NOMO-1 treated with DMSO at 0.1 percent for 48 hours (cell line): ENCODE results near the gene RSL24D1.

Source experiments
- DNase-seq: peaks from one replicate; lab custom pipeline; 2025; ENCODE audit not compliant: unreplicated experiment; lab: John Stamatoyannopoulos, UW

RSL24D1 gene

DNA sequence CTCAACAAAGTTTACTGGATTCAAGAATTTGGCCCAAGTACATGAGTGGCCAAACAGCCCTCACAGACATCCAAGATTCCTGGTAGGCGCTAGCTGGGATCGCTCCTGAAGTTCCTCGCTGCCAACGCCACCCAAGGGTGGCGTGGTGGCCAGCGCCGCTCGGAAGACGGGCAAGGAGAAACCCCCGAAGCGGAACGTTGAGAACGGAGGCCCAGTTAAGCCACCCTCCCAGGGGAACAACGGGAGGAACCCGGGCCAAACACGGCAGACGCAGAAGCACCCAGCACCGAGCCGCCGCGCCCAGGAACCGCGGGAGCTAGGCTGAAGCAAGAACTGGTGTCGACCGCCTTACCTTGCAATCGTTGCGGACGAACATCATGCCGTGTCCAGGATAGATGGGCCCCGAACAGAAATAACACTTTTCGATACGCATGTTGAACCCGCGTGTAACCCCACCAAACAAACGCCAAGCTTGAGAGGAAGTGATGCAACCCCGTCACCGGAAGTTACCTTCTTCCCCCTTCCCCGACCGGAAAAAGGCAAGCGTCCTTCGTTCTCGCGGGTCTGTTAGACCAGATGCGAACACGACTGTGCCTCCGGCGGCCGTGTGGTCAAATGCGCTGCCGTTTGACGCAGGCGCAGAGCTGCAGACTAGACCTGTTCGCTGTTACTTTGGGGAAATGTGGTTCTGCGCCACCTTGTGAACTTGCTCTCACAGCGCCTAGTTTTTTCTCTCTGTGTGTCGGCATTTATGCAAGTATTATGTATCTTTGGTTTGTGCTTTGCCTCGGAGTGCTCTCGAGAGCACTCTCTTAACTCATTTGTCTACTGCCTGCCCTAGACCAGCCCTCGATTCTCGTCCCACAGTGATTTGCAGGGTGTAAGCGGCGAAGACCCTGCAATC lies at the start of gene RSL24D1:
Gene RSL24D1, minus strand, starts transcription at position 484 of the 904 bp plus-strand sequence. Its CDS starts 51 bp downstream, at position 433.
- peak; percentile 98 for DNase-seq

DNA sequence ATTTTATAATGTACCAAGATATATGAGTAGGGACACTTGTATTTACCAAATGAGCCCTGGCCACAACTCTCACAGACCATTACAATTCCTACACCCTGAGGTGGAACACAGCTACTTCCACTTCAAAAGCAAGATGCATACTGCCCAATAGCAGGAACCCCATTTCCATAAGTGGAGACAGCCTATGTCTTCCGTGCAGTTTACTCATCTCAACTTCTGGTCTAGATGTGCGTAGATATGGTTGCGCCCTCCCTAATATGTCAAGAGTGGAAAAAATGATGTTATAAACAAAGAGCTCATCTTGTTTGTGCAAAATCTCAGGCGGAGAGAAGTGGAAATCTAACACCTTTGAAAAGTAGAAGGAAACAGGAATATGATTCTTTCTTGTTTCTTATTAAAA lies 48.3 kb upstream of the RSL24D1 start:
- DNase-seq: no peak

DNA sequence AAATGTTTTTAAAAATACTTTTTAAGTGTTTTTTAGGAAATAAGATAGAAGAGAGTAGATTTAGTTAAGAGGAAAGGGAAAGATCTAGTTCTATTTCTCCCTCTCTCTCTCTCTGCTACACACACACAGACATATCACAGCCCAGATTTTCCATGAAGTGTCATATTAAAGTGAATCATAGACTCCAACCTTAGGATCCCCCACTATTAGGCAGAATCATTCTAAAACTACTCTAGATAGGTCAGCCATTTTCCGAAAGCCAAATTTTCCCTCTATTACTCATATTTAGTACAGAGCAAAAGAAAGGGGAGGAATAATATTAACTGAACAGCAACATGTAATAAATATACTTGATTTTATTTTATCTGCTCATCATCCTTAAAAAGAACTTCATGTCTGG lies 45.1 kb upstream of the RSL24D1 start:
- no peak for DNase-seq

DNA sequence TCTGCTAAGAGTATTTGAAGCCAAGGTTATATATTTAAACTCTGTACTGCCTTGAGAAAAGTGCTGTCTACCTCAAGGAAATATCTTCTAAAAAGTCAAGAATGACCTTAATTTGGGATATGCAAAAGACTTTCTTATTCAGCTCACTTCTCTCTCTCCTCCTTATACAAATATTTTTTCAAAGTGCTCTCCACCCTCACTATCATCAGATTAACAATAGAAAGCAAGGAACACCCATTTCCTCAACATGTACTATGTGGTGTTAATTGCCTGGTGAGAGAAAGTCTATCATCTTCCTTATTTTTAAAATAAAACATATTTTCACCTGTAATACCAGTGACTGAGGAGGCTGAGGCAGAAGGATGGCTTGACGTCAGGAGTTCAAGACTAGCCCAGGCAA lies 44.4 kb upstream of the RSL24D1 start:
- DNase-seq: no peak

DNA sequence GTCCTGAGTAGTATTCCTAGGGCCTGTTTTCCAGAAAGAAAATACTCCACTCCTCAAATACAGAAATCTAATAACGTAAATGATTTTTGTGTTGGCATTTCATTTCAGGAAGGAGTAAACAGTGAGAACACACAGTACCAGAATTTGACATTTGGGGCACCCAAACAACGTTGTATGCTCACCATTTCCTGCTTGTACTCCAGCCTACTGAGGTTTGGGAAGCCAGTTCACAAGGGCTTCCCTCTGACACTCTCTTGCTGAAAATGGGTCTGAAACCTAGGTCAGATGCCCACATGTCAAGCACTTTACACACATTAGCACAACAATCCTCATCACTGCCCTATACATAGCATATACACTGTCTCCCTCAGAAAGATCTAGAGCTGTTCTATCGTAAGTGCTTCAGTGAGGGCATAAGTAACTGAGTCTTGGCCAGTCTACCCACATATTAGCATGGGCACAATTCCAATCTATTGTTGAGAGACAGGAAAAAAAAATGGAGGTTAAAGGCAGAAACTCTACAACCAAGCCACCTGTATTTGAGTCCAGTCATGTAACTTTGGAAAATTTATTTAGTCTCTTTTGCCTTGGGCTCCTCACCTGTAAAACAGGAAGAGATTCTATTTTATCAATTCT lies 43.5 kb upstream of the RSL24D1 start:
- DNase-seq: no peak

DNA sequence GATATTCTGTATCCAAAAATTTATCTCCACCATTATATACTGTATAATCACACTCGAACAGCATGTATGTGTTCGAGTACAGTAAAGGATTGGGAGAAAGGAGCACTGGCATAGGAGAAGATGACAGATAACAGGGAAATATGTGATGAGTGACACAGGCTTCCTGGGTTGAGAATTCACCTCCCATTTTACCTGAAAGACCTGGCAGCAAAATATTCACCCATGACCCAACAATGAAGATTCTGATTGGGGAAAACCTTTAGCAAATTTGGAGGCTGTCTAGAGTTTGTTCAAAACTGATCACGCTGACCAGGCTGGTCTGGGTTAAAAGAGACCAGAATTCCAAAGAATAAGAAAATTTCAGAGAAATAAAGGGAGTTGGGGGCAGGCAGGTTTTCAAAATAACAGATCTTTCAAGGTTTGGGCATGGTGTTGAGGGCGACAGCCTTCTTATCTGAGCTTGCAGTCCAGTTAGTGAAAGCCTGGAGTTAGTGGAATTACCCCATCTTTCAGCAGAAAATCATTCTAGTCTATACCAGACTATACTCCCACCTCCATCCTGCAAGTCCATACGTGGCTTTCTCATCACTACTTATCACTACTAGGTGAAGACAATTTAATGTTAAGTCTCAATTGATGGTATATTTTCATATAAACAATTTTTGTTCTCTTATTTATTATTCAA lies 42.8 kb upstream of the RSL24D1 start:
- no peak for DNase-seq

DNA sequence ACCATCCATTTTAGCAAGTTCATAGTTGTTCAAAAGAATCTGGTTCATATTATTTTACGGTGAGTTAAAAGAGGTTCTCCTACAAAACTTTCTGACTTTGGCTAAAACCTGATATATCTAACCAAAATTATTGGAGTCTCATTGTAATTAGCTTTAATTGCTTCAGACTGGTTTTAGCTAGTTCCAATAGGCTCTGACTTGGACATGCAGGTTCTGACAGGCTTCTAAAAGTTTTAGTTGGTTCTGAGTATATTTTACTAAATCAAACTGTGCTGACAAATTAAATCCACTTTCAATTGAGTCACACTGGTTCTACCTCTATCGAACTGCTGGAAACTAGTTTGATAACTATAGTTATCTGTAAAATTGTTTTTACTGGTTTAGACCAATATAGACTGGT lies 42.1 kb upstream of the RSL24D1 start:
- DNase-seq: no peak

DNA sequence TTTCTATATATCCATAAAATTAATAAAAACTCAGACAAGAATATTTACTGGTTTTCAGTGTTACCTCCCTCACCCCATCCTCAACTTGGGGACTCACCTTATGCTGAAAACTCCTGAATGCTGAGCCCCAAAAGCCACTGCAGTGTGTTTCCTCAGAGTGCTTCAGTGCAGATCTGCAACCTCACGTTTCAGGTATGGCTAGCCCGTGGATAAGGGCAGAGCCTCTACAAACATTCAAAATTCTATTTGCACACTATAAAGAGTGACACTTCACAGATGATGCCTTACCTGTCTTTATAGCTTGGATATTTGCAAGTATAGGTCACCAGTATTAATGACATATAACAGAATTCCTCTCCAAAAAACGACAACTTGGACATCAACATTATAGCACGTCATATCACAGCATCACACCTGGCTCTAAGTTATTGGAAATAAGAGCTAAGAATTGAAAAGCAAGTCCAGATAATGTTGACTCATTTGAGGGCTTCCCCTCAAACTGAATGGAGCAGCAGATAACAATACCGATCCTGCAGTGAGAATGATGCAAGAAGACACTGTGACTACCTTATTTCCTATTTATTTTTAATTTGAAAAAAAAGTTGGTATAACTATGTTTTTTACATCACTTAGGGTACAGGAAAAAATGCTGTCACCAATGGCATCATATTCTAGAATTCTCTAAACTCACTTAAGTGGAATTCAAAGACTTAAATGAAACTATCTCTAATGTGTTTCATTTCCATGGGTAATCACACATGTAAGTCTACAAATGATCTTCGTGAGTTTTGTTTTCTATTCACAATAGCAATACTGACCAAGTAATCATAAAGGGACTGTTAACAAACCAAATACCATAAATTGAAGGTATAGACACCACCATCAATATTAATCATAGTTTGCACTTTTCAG lies 40.7 kb upstream of the RSL24D1 start:
- DNase-seq: no peak

DNA sequence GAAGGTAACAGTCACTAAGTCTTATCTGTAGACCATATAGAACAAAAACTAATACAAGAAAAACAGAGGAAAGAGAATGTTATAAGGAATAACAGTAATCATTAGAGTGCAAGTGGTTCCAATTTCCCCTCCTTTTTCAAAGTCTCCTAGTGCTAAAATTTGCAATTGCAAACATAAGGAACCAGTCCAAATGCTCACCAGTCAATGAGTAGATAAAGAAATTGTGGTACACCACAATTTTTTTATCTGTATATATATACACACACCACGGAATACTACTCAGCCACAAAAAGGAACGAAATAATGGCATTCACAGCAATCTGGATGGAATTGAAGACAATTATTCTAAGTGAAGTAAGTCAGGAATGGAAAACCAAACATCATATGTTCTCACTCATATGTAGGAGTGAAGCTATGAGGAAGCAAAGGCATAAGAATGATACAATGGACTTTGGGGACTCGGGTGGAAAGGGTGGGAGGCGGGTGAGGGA lies 38.9 kb upstream of the RSL24D1 start:
- no peak for DNase-seq

DNA sequence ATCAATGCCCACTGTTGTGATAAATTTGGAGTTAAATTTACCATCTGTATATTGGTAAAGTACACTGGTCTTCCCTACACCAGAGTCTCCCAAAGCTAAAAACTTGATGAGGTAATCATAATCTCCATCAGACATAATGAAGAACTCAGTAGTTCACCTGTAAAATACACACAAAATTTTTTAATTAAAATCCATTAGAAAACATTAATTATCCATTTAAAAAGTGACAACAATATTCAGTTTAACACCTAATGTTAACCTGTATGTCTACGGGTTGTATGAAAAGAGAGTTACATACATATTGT lies 38.0 kb upstream of the RSL24D1 start:
- no peak for DNase-seq

DNA sequence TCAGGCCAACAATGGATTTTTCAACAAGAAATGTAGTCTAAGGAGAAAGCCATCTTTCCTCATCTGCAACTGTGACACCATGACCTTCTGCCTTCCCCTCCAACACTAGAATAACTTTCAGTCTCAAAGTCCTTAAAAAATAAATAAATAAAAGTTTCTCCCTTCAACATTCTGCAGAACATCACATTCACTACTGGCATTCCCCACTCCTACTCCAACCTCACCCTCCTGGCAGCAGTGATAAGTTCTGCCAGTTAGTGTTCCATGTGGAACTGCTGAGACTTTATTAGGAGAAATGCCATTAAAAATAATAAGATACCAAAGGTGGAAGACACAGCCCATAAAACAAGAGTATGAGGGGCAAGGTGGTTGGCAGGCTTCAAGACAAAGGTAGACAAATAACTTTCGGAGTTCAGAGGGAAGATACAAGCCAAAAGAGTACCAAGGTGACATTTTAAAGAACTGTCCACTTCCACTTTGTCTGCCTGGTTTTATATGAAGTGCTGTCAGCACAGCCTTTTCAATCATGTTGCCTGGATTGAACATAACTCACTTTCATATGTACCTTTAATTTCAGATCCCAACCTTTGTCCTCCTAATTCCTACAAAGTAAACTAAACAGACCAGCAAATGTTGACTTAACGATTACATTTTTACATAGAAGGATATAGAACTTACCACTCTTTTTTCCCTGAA lies 37.5 kb upstream of the RSL24D1 start:
- no peak for DNase-seq

DNA sequence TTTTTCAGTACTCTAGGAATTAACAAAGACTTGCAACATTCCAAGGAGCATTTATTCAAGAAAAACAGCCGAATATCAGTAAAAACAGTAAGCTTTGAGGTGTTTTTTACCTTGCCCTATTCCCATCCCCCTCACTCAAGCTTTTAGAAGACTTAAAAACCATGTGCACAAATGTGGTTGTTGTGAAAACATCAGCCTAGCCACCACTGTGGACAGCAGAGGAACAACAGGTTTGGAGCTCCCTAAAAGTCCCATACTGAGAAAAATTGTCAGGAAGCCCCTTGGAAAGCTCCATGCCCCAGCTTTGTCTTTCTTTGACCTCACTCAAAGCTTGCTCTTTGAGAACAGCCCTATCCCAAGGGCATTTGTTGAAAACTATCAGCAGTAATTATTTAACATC lies 34.7 kb upstream of the RSL24D1 start:
- DNase-seq: no peak

DNA sequence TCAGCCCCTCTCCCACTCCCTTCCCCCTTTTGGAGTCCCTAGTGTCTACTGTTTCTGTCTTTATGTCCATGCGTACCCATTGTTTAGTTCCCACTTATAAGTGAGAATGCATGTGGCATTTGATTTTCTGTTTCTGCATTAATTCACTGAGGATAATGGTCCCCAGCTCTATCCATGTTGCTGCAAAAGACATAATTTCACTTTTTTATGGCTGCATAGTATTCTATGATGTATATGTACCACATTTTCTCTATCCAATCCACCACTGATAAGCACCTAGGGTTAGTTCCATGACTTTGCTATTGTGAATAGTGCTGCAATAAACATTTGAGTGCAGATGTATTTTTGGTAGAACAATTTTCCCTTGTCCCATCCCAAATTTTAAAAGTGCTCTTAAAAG lies 34.2 kb upstream of the RSL24D1 start:
- DNase-seq: no peak

DNA sequence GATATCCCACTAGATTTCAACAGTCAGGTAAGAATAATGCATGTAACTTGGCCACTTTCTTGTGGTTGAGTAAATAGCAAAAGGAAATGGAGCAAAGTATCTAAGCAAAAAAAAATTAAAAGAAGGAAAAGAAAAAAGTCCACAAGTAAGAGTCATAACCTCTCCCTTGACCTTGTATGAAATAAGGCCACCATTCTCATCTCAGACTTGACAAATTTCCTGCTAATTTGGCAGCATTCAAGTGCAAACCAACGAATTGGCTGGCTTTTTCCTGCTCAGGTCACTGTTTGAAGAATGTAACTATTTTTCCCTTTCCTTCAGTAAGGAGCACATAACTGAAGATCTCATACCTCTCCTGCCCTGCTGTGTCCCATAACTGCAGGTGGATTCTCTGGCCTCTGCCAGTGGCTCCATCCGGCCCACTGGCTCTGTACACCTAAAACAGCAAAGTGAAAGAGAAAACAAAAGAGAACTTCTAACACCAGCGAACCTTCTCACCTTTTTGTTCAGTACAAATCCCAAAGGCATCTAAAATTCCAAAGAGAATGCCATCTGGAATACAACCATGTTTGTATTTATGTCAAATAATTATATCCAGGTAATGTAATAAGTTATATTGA lies 33.4 kb upstream of the RSL24D1 start:
- no peak for DNase-seq

DNA sequence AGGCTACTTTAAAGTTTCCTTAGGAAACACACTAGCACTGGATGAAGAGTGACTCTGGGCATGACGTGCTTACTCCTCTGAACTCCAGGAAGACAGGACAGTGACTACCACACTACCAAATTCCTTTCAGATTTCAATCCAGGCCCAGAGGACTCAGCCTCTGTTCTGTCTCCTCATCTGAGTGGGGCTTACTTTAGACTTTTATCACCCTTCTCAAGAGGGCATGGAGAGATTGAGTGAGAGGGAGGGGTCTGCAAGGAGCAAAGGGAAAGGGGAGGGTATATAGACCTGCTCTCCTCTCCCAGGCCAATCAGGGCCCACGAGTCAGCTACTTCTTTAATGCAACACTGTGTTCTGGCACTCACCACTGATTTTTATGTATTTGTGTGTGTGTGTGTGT lies 29.4 kb upstream of the RSL24D1 start:
- no peak for DNase-seq

DNA sequence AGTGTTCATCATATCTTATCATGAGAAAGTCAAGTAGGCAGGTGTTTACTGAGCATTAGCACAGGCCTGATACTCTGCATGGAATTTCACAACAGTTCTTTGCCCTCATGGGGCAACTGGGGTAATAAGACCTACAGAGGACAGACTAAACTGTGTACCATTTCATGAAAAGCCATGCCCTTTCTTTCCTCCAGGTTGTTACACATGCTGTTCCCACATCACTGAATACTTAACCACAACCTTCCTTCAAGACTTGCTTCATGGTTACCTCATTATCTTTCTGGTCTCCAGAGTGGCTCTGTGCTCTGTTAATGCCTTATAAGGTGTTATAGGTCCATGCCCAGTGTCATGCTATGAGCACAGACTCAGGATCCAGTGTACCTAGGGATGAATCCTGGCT lies 28.2 kb upstream of the RSL24D1 start:
- DNase-seq: peak; percentile 77

DNA sequence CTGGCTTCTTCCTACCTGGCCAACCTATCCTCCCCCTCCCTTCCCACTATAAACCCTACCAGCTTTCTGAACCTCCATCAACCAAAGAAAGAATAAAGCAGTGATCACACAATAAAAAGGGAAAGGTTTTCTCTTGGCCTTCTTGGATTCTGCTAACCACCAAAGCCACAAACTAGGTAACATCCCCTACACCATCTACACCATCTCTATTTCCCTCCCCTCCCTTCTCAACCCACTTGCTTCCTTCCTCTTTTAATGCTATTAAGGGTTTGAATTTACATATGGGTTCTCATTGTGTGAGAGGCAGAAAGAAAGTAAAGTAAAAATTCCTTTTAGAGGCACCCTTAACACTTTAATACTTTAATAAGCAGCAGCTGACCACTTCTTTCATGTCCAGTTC lies 25.8 kb upstream of the RSL24D1 start:
- peak; percentile 89 for DNase-seq

DNA sequence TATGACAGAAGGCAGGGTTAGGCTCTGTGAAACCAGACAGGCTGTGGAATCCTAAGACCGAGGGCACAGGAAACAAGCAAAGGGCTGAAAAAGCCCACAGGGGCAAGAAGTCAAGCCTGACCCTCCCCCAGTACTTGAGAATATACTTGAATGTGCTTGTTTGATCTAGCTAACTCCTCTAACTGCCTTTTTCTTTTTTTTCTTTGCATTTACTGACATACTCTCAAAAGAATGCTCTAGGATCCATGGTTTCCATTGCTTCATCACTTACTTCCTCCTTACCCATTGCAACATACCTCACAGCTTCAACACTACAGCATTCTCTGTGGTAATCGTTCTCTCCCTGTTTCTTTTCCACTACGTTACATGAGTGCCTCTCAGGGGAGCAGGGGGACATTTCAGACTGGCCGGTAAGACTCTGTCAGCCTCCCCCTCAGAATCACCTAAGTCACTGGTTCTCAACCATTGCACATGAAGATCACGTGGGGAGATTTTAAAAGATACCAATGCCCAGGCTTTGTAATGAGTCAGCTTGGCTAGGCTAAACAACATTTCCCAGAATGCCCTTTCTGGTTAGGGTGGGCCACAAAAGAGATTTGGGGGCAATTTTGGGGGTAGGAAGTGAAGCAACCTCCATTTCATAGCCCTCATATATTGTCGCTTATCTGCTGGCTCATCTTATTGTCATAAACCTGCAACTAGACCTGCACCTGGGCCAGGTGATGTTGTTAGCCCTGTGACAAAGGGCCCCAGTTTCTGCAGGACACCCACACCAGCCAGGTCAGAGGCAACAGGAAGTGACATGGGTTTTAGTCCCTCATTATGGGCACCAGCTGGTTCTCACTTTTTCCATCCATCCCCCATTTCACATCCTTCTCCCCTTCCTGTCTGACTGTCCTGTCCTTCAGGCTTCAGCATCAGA lies 24.6 kb upstream of the RSL24D1 start:
- DNase-seq: peak; percentile 99

DNA sequence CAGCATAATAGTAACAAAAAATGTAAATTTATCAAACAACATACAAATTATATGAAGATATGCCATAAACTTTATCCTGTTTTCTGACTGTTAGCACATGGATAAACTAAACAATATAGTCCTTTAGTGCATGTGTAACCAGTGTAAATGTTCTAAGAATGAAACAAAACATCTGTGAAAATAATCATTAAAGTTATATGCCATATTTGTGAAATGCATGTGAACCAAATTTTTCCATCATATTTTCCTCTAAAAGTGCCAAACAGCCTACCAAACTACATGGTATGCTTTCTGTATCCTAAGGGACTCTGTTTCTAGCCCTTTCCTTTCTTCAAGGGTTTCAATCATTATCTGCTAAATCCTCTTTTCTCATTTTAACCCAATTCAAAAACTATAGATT lies 23.9 kb upstream of the RSL24D1 start:
- DNase-seq: no peak
